NCI-H1436 treated with DMSO at 0.1 percent for 48 hours (cell line): ENCODE measurements around the gene NR2C2.

Source experiments
- DNase-seq: peaks from one replicate; lab custom pipeline; 2025; lab: John Stamatoyannopoulos, UW

Gene NR2C2

DNA sequence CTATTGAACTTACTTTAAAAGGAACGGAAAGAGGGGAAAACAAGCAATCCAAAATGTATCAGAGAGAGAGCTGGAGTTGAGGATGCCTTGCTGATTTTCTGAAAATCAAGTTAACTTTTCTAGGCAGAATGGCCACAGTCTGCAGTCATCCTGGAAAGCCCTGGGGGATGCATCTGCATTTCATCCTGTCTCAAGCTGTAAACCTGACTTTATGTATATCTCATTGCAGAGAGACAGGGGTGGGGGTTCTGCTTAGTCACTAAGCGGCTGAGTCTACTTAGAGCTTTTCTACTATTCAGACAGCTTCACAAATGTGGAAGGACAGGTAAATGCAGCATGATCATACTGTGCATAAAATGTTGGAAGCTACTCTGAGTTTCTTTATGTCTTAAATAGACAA, 76.3 kb downstream of the NR2C2 start:
- DNase-seq: no peak

DNA sequence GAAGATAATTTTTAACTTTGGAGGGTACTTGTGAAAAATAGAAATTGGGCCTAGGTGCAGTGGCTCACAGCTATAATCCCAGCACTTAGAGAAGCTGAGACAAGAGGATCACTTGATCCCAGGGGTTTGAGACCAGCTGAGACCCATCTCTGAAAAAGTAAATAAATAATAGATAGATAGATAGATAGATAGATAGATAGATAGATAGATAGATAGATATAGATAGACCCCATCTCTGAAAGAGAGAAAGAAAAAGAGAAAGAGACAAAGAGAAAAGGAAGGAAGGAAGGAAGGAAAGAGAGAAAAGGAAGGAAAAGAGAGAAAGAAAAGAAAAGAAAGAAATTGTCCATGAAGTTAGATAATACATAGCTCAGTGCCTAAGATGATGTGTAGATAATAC, 82.2 kb downstream of the NR2C2 start:
- no peak for DNase-seq

DNA sequence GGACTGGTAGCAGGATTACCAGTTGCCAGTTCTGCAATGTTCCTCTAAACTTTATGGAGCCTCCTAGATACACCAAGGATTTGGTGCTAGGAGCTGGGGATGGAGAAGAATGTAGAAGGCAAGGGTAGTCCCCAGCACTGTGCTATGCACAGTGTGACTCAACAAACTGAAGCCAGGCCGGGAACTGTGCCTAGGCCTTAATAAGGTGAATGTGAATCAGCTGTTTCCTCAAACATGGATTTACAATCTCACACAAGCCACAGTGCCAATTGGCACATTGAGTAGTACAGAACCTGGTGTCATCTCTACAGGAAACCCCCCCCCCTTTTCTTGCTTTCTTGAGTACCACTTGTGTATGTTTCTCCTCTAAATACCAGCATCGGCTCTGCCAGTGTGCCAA, 85.3 kb downstream of the NR2C2 start:
- no peak for DNase-seq

DNA sequence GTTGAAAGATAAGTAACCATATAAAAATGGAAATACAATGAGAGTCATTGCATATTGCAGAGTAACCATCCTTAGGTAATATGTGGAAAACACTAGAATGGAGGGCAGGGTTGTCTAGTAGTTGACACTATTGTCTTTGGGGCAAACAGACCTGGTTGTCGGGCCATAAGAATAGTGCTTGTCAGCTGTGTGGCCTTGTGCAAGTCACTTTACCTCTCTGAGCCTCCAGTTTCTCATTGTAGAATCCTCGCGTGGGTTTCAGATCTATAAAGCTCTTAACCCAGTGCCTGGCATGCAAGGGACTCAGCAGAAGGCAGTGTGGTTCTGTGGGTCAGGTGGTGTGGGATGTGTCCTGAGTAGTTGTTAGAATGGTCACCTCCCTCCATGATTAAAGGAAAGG, 85.7 kb downstream of the NR2C2 start:
- DNase-seq: no peak

DNA sequence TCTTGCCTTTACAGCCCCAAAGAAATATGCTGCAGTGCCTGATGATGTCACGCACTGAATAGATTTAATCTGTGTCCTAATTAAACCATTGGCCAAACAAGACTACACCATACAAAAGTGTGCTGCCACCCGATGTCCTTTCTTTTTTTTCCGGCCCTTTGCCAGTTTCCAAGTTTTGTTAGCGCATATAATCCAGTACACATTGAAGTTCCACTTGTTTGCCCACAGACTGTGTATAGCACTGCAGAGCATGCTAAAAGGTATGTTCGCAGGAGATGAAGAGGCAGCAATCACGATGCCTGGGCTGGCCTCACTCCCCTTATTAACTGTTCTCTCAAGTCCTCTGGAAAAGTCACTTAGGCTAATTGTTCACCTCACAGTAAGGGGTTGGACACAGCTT, 90.9 kb downstream of the NR2C2 start:
- no peak for DNase-seq

DNA sequence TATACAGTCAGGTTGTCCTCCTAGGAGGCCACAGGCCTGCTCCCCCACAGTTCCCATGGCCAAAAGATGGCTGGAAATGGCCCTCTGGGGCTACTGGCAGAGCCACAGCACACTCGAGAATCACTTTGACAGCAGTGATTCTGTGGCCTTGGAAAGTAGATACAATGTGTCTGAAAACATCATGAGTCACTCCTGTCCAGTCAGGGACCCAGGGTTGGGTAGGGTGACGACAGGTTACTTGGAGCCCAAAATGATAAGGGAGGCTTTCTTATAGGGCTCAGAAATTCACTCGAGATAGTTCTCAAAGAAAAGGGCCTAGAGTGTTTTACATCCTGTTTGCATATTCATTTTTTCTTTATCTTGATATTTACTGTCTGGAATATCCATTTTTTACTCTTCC, 93.5 kb downstream of the NR2C2 start:
- DNase-seq: no peak

DNA sequence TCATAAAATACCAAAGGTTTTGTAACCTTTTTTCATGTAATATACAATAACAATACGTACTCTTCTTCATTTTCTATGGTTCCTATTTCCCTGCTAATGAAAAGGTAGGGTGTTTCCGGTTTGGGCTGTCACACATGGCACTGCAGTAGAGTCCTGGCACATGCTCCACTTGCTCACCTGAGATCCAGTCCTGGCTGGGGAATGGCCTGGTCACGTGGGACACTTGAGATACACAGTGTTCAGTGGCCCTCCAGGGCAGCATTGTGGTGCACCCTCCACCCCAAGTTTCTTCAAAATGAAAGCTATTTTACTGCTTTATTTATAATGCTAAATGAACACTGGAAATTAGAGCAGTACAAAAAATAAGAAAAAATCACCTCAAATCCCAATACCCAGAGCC, 94.6 kb downstream of the NR2C2 start:
- DNase-seq: no peak

DNA sequence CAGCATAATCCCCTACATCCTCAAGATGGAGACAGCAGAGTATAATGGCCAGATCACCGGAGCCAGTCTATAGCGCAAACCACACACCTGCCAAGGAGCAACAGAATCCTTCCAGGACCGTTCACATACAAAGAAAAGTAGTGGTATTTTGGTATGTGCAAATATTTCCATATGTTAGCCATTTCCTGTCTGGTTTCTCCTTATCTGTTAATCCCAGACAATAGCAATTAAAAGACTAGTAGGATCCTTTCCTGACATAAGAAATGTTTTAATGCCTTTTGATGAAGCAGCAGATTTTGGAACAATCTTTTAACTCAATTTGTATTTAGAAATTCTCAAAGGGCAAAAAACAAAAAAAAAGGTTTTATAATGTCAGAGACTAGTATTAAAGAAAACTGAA, 95.6 kb downstream of the NR2C2 start:
- no peak for DNase-seq

DNA sequence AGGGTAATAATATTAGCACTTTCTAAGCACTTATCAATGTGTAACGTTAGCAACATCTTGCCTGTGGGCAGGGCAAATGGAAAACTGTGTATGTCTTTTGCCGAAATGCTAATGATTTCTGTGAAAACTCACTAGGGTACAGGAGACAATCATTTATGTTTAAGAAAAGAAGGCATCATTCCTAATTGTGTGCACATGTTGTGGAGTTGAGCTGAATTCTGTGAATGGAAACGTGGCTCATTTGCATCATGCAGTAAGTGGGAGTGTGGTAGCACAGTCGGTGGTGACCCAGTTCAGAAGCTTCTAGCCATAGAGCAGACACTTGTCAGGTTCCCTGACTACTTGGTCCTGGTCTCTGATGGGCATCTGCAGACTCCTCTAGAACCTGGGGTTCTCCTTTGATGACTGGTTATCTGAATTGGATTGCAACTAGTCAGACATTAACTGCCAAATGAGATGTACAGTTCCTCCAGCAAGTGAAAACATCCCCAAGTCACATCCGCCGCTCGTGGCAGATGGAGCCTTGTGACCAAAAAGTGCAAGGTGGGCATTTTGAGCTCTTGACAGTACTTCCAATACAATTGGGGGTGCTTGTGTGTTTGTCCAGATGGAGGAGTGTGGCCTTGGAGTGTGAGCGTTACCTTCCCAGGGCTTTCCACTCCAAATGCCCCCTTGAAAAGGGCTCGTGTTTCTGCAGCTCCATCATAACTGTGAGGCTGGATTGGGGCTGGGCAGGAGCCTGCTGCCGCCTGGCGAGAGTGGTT, 96.2 kb downstream of the NR2C2 start:
- no peak for DNase-seq

DNA sequence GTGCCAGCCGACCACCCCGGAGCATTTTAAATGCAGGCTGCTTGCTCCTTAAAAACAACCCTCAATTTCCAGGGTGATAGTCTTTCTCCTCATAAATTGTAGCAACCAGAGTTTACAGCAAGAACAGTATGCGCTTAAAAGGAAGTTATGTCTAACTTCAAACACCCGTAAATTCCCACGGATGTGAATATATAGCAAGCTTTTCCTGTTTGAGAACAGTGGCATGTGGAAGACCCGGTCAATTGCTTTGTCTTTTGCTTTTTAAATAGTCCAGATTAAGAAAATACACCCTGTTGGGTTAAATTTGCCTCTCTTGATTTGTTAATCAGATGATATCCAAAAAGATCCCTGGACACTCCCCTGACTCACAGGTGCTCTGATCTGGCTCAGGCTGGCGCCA, 96.9 kb downstream of the NR2C2 start:
- DNase-seq: no peak

DNA sequence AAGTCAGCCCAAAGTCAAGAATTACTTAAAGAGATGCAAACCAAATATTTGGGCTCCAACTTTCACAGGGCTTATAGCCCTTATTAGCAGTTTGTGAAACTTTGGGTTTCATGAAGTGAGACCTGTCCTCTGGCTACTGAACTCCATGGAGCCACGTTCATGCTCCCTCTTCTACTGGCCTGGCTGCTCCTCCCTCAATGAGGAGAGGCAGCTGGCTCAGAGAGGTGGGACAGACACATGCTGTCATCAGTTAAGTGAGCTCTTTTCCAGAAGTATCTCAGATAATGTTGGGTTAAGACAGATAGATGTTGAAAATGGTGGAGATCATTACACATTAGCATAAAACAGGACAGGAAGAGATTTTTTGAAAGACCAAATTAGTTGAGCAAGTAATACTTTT, 98.3 kb downstream of the NR2C2 start:
- no peak for DNase-seq

DNA sequence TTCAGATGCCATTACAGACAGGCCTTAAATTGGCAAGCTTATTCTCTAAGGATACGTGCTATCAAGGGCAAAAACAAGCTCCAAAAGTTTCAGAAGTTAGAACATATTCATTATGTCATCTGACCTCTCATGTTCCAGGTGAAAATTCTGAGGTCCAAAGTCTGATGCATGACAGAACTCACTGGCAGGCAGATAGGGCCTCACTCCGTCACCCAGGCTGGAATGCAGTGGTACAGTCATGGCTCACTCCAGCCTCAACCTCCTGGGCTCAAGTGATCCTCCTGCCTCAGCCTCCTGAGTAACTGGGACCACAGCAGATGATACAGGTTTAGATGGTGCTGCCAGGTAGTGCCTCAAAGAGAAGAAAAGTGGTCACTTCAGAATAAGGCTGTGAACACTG, 102.2 kb downstream of the NR2C2 start:
- DNase-seq: no peak

DNA sequence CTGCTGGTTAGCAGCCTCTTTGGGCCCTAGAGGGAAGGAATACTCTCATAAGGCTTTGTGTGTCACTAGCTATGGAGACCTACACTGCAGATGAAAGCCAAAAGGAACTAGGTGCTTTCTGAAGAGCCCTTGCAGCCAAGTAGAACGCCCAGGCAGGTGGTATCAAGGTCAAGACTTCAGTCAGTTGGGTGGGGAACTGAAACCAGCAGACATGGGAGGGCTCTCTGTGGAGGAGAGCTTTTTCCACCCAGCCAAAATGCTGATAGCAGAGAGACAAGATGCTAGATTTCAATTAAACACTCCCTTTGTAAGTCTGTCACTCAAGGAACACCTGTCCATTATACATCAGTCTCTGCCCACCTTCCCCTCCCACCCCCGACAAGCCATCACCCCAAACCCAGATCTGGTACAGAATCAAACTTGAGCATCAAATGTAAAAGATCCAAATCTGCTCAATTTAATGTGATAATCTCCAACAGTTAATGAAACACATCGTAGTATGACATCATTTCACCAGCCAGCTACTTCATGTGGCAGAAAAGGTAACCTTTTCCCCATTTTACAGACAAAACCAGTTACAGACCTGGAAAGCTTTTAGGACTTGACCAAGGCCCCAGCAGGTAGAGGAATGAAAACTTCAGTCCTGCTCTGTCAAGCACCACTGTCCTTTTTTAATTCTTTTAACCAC, 103.2 kb downstream of the NR2C2 start:
- DNase-seq: no peak

DNA sequence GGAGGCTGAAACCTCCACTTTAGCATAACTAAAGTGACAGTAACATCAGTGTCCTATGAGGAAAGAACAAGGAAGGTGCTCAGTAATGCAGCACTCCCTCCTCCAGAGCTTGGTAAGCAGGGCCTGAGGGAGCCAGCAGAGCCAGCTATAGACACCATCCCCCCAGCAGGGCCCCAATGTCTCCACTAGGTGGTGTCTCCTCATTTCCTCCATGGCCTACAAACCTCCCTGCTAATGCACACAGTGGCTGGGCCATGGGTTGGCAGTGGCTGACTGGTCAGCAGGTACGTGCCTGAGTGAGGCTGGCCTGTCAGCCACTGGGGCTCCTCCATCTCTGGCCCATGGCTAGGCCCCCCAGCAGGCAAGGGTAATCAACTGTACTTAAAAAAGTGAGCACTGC, 104.1 kb downstream of the NR2C2 start:
- no peak for DNase-seq

DNA sequence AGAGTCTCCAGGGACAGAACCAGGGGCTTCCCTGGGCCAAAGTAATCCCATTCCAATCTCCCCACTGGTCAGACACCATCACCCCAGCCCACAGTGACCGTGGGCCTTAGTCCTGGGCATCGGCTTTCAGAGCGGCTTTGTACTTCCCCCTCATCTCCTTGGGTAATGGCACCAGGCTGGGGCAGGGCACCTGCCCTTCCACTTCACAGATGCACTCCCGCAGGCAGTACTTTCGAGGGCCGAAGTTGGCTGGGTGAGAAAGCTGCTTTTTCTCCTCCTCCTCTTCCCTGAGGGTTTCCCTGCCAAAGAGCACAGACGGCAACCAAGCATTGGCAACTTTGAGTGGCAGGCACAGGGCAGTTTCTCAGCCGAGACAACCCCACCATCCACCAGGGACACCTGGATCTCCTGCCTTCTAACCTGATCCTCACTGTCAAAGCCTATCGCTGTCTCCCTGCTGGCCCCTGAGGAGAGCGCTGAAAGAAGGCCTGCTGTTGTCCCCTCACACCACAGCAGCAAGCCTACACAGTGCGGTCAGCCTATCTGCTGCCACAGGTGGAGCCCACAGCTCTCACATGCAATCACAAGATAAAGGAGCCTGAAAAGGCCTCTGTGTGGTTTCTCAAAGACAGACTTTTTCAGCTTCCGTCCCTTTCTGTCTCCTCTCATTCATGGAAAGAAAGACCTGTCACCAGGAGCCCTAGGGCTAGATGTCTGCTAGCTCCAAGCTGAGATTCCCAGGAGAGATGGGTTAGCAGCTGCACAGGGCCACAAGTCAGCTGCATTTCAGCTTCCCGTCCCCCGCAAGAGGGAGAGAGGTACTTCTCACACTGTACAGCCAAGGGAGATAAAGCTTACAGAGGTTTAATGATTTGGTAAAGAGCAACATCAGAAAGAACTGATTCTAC, 105.2 kb downstream of the NR2C2 start:
- no peak for DNase-seq

DNA sequence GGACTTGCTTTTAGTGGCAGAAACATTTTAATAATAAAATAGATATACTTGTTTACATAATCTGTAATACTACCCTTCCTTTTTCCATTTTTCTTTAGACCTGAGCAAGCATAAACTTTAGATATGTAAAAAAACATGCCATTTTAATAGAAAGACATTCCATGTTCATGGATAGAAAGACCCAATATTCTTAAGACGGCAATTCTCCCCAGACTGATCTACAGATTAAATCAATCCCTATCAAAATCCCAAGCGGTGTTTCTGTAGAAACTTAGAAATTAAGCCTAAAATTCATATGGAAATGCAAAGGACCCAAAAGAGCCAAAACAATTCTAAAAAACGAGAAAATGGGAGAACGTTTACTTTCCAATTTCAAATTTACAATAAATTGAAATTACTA, 106.2 kb downstream of the NR2C2 start:
- DNase-seq: no peak

DNA sequence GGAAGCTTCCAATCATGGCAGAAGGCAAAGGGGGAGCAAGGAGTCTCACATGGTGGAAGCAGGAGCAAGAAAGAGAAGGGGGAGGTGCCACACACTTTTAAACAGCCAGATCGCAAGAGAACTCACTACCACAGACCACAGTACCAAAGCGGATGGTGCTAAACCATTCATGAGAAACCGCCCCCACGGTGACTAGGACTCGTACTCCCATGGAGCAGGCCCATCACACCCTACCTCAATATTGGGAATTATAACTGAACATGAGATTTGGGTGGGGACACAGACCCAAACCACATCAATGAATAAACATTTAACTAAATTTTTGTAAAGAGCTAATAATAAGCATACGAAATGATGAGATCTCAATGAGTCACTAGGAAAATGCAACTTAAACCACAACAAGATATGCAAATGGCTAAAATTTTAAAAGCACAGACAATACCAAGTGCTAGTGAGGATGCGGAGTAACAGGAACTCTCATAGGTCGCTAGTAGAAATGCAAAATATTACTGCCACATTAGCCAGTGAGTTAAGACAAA, 107.7 kb downstream of the NR2C2 start:
- no peak for DNase-seq

DNA sequence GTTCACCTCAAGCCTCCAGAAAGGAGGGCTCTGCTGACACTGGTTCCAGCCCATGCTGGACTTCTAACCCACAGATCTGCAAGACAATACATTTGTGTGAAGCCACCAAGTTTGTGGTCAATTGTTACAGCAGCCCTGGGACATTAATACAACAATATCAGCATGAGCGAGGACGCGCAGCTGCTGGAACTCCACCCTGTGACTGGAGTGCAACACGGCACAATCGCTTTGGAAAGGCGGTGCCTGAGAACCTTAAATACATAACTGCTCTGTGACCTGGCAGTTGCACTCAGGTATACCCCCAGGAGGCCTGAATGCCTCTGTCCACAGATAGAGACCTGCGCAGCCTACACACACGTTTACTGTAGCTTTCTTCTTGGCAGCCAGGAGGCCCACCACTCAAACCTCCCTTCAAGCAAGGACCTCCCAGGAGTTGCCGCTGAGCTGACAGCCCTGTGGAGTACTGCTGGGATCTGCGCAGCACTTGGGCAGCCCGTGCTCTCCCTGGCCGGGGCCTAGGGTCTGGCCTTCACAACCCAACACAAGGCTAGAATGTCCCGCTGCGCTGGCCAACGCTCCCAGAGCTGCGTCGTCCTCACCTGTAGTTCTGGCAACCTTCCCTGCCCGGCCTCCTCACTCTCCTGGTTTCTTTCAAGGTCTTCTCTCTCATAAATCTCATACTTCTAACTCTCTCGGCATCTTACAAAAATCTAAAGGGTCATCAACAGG, 109.5 kb downstream of the NR2C2 start:
- DNase-seq: no peak

DNA sequence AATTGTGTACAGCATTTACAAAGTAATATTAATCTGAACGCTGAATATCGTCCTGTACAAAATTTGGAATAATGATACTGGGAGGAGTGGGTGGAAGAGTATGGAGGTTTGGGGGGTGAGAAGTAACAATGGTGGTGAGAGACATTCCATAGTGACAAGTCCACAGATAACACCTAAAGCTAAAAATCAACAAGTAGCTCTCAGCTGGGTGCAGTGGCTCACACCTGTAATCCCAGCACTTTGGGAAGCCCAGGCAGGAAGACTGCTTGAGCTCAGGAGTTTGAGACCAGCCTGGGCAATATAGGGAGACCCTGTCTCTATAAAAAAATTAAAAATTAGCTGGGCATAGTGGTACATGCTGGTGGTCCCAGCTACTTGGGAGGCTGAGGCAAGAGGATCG, 112.6 kb downstream of the NR2C2 start:
- no peak for DNase-seq

DNA sequence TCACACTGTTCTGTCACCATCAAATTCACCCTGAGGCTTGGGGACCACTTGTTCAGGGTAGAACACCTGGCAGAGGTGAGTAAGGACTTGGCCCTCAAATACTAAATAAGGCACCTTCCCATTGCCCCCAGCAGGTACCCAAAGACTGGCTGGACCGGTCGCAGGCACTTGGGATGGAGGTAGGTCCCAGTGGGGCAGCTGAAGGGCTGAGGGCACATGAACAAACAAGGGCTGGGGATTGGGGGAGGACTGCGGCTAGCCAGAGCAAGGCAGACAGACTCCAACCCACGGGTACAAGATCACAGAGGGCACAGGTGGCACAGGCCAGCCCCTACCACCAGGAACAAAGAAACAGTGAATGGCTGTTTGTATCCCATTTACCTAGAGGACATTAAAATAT, 115.9 kb downstream of the NR2C2 start:
- DNase-seq: no peak

DNA sequence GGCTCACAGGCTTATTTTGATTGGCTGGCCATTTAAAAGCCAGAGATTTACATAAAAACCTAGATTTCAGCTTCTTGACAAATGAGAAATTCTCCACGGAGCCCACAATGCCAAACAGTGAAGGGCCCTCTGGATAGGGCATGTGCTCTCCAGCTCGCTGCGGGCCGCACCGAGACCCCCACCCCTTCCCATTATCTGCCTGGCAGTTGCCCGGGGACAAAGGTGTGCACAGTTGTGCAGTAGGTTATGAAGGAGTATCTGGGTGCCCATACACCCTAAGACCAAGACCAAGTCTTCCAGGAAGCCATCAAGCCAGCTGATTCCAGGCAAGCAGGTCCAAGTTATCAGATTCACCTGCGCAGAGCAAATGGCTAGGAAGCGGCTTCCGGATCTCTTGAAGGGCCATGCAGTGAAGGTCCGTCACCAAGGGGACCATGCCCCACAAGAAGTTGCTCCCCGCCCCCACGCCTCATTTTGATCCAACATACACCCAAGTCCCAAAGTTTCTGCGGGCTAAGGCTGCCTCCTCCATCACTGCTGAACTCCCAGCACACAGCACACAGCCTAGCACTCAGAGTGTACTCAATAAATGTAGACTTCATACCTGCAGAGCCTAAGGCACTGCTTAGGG, 116.4 kb downstream of the NR2C2 start:
- DNase-seq: no peak
